Omental fat pad (tissue), 4 donors: ENCODE results near the gene GET3. TPM values are rescaled to one million over a fixed set of nuclear protein-coding genes. Genes with fewer than 3 reads are reported as not detected.
"Not testable (repeated sequence)": the region's sequence is repeated elsewhere in the genome, so short reads cannot be mapped to it uniquely, and the experiment has no call there.

Source experiments
- ATAC-seq: fragments of 150-250 bp; one replicate; pipeline ENCODE4 v1.9.1; 2016; ENCODE audit warnings: mild to moderate bottlenecking, moderate library complexity; ENCODE audit not compliant: low FRiP score
- DNase-seq: peaks from one replicate; pipeline ENCODE4 v3.0.0-alpha.2; 2019; ENCODE audit warnings: low spot score
- CTCF ChIP-seq, 3 donors: fragments of 450-650 bp; IDR thresholded peaks; one replicate each; pipeline ENCODE4 v1.5.1; 2016 to 2017; ENCODE audit warnings: antibody characterized with exemption in 3 of 3, mild to moderate bottlenecking in 3 of 3, moderate library complexity in 2 of 3
- total RNA-seq, 4 donors: library from RNA; depleted of rRNA; stranded (reverse); fragments of >200 nt; gene quantifications; one replicate each; pipeline ENCODE4 v1.1.0, GENCODE V29; 2016

GET3 gene
- total RNA-seq, 4 donors from 2014 or later, result 36.6 to 55.4 (median 48.9) TPM

- ATAC-seq (no peak), DNase-seq (no peak)
- no peak for TF ChIP-seq CTCF (IDR thresholded peaks at IDR 0.05)
Observed at GRCh38 chr19:12705169-12705568, 32.1 kb upstream of the GET3 start.

GRCh38 chr19:12705654-12706331 is 31.5 kb upstream of the GET3 start:
- DNase-seq, result no peak
- TF ChIP-seq CTCF (IDR thresholded peaks at IDR 0.05), result no peak
- no peak for ATAC-seq

- ATAC-seq (no peak), DNase-seq (no peak)
- TF ChIP-seq CTCF (IDR thresholded peaks at IDR 0.05), result no peak
Observed at GRCh38 chr19:12706332-12706718, 31.0 kb upstream of the GET3 start.

GRCh38 chr19:12708641-12709040 is 28.7 kb upstream of the GET3 start:
- DNase-seq (no peak), ATAC-seq (no peak)
- TF ChIP-seq CTCF (IDR thresholded peaks at IDR 0.05), result no peak

- no peak for TF ChIP-seq CTCF (IDR thresholded peaks at IDR 0.05)
- no peak for DNase-seq
- no peak for ATAC-seq
Observed at GRCh38 chr19:12711187-12711586, 26.1 kb upstream of the GET3 start.

- not testable (repeated sequence) for DNase-seq, ATAC-seq
Observed at GRCh38 chr19:12712077-12712476, 25.2 kb upstream of the GET3 start.

- DNase-seq, ATAC-seq: not testable (repeated sequence)
Observed at GRCh38 chr19:12713304-12713703, 24.0 kb upstream of the GET3 start.

- DNase-seq (no peak), ATAC-seq (no peak)
- no peak for TF ChIP-seq CTCF (IDR thresholded peaks at IDR 0.05)
Observed at GRCh38 chr19:12715102-12715501, 22.2 kb upstream of the GET3 start.
